Neural cell (in vitro differentiated cells): ENCODE measurements around the gene ACOT8. TPM values are rescaled to one million over a fixed set of nuclear protein-coding genes. Genes with fewer than 3 reads are reported as not detected.
A peak's percentile ranks its signal among the peaks of the same experiment; 100 is the strongest.
"Not testable (repeated sequence)": the region's sequence is repeated elsewhere in the genome, so short reads cannot be mapped to it uniquely, and the experiment has no call there.

Experiments used
- H2AFZ ChIP-seq: fragments of 200-600, 300-800 bp; sonication (generic), shearing (Covaris generic); 2 replicates; pipeline ENCODE4 v1.6.0; 2014; ENCODE audit warnings: low read depth, mild to moderate bottlenecking, antibody characterized with exemption, low read length, moderate library complexity
- H3F3A ChIP-seq: fragments of 200-600 bp; shearing (Covaris generic); 2 replicates; pipeline ENCODE4 v1.6.1; 2016; ENCODE audit warnings: mild to moderate bottlenecking, moderate library complexity, mixed read lengths, antibody characterized with exemption, low read length; ENCODE audit not compliant: insufficient read depth, poor library complexity, severe bottlenecking
- H3K27ac ChIP-seq: fragments of 200-600, 300-800 bp; sonication (generic), shearing (Covaris generic); 2 replicates; pipeline ENCODE4 v1.5.1; 2014; ENCODE audit warnings: mild to moderate bottlenecking, low read length, moderate library complexity
- H3K27me3 ChIP-seq: fragments of 300-800, 200-600 bp; sonication (generic), shearing (Covaris generic); 2 replicates; pipeline ENCODE4 v1.6.0; 2014; ENCODE audit warnings: mild to moderate bottlenecking, low read depth, low read length, moderate library complexity; ENCODE audit not compliant: insufficient read depth
- H3K36me3 ChIP-seq: fragments of 300-800, 200-600 bp; sonication (generic), shearing (Covaris generic); 2 replicates; pipeline ENCODE4 v1.5.1; 2014; ENCODE audit warnings: mild to moderate bottlenecking, antibody characterized with exemption, low read length, moderate library complexity; ENCODE audit not compliant: insufficient read depth
- H3K4me2 ChIP-seq: fragments of 300-800, 200-600 bp; sonication (generic), shearing (Covaris generic); 2 replicates; pipeline ENCODE4 v1.6.0; 2014; ENCODE audit warnings: mild to moderate bottlenecking, low read length
- H3K4me3 ChIP-seq: fragments of 300-800, 200-600 bp; sonication (generic), shearing (Covaris generic); 2 replicates; pipeline ENCODE4 v1.5.1; 2014; ENCODE audit warnings: mild to moderate bottlenecking, low read length, moderate library complexity
- H3K79me2 ChIP-seq: fragments of 200-600 bp; shearing (Covaris generic); replicated peaks from 2 replicates; pipeline ENCODE4 v1.6.0; 2014; ENCODE audit warnings: mild to moderate bottlenecking, low read length, moderate library complexity; ENCODE audit not compliant: insufficient read depth
- H3K9ac ChIP-seq: fragments of 300-800, 200-600 bp; sonication (generic), shearing (Covaris generic); 2 replicates; pipeline ENCODE4 v1.6.1; 2016; ENCODE audit warnings: mild to moderate bottlenecking, low read length, mixed read lengths
- H3K9me2 ChIP-seq: fragments of 200-600 bp; shearing (Covaris generic); 2 replicates; pipeline ENCODE4 v1.6.1; 2016; ENCODE audit warnings: mild to moderate bottlenecking, low read length, mixed read lengths; ENCODE audit not compliant: insufficient read depth
- H3K9me3 ChIP-seq: fragments of 200-600, 300-800 bp; sonication (generic), shearing (Covaris generic); 2 replicates; pipeline ENCODE4 v1.6.1; 2016; ENCODE audit warnings: mild to moderate bottlenecking, mixed run types, low read length, moderate library complexity, mixed read lengths
- H4K20me1 ChIP-seq: fragments of 200-600 bp; shearing (Covaris generic); 2 replicates; pipeline ENCODE4 v1.6.1; 2016; ENCODE audit warnings: mild to moderate bottlenecking, mixed run types; ENCODE audit not compliant: insufficient read depth
- CTCF ChIP-seq: fragments of 450-650 bp; IDR thresholded peaks from 2 replicates; pipeline ENCODE4 v1.5.1; 2014; ENCODE audit warnings: antibody characterized with exemption, mild to moderate bottlenecking, moderate library complexity; ENCODE audit not compliant: poor library complexity, severe bottlenecking
- EP300 ChIP-seq: fragments of 450-650 bp; conservative IDR thresholded peaks from 2 replicates; pipeline ENCODE4 v1.6.1; 2014; ENCODE audit warnings: antibody characterized with exemption, mild to moderate bottlenecking, moderate library complexity; ENCODE audit not compliant: poor library complexity, severe bottlenecking
- EZH2 ChIP-seq: fragments of 200-600, 300-800 bp; shearing (Covaris generic), sonication (generic); IDR thresholded peaks from 2 replicates; pipeline ENCODE4 v1.6.1; 2014; ENCODE audit warnings: antibody characterized with exemption, low read length, borderline replicate concordance, mild to moderate bottlenecking; ENCODE audit not compliant: insufficient read depth, poor library complexity, severe bottlenecking
- MXI1 ChIP-seq: fragments of 450-650 bp; conservative IDR thresholded peaks from 2 replicates; pipeline ENCODE4 v1.6.1; 2014; ENCODE audit warnings: antibody characterized with exemption, mild to moderate bottlenecking; ENCODE audit not compliant: poor library complexity, severe bottlenecking
- POLR2AphosphoS5 ChIP-seq: IDR thresholded peaks from 2 replicates; pipeline ENCODE4 v1.6.1; 2012
- RAD21 ChIP-seq: fragments of 450-650 bp; conservative IDR thresholded peaks from 2 replicates; pipeline ENCODE4 v1.6.1; 2014; ENCODE audit warnings: antibody characterized with exemption, mild to moderate bottlenecking, moderate library complexity
- SMC3 ChIP-seq: fragments of 450-650 bp; conservative IDR thresholded peaks from 2 replicates; pipeline ENCODE4 v1.6.1; 2014; ENCODE audit warnings: antibody characterized with exemption, mild to moderate bottlenecking, moderate library complexity; ENCODE audit not compliant: poor library complexity
- TAF1 ChIP-seq: IDR thresholded peaks from 2 replicates; pipeline ENCODE4 v1.6.1; 2012; ENCODE audit warnings: low read depth
- polyA plus RNA-seq: library from polyadenylated mRNA; depleted of rRNA; stranded (reverse); fragments of >200 nt; gene quantifications from 2 replicates; pipeline ENCODE4 v1.2.3, GENCODE V29; 2014
- TF ChIP-seq, protein P1 (sequence below): IDR thresholded peaks from 2 replicates; pipeline ENCODE4 v1.6.1; 2012; ENCODE audit warnings: borderline replicate concordance

ACOT8 gene
- polyA plus RNA-seq, 1 donor from 2014 or later: 68.7 TPM

DNA sequence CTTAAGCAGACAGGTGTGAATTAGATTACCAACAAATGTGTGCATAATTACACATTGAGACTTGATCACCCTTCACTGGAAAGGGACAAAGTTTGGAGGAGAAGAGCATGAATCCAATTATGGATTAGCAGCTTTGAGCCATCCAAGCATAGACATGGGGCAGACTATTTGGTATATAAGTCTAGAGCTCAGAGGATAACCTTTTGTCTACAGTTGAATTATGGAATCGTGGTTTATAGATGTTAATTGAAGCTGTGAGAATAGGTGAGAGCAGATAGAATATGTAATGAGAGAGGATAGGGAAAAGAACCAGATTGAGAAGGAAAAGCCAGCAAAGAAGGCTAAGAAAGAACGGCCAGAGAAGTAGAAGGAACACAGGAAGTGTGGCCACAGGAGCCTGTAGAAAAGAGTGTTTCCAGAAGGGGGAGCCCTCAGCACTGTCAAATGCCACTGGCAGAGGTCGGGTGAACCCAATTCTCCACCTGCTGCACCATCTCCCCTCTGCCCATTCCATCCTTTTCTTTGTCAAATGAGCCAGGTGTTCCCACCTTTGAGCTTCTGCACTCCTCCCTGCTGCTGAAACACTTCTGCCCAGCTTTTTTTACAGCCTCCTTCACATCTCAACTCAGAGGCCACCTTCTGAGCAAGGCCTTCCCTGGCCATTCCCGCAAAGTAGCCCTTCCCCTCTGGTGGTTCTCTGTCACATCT lies 58.1 kb downstream of the ACOT8 start:
- no peaks in the 10 kb centered on the region for H3F3A ChIP-seq
- H3K27ac ChIP-seq: no peak overlapping the region
- H3K36me3 ChIP-seq: no peaks in the 10 kb centered on the region
- H3K9me2 ChIP-seq: no peaks in the 10 kb centered on the region
- H3K79me2 ChIP-seq: no peaks in the 10 kb centered on the region
- no peak overlapping the region for H2AFZ ChIP-seq
- TF ChIP-seq POLR2AphosphoS5 (no peak), MXI1 (no peak), TAF1 (no peak), EP300 (no peak), CTCF (peak; percentile 69), EZH2 (no peak), SMC3 (peak; percentile 64), RAD21 (peak; percentile 66)
- TF ChIP-seq, protein P1, sequence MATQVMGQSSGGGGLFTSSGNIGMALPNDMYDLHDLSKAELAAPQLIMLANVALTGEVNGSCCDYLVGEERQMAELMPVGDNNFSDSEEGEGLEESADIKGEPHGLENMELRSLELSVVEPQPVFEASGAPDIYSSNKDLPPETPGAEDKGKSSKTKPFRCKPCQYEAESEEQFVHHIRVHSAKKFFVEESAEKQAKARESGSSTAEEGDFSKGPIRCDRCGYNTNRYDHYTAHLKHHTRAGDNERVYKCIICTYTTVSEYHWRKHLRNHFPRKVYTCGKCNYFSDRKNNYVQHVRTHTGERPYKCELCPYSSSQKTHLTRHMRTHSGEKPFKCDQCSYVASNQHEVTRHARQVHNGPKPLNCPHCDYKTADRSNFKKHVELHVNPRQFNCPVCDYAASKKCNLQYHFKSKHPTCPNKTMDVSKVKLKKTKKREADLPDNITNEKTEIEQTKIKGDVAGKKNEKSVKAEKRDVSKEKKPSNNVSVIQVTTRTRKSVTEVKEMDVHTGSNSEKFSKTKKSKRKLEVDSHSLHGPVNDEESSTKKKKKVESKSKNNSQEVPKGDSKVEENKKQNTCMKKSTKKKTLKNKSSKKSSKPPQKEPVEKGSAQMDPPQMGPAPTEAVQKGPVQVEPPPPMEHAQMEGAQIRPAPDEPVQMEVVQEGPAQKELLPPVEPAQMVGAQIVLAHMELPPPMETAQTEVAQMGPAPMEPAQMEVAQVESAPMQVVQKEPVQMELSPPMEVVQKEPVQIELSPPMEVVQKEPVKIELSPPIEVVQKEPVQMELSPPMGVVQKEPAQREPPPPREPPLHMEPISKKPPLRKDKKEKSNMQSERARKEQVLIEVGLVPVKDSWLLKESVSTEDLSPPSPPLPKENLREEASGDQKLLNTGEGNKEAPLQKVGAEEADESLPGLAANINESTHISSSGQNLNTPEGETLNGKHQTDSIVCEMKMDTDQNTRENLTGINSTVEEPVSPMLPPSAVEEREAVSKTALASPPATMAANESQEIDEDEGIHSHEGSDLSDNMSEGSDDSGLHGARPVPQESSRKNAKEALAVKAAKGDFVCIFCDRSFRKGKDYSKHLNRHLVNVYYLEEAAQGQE: no peak
- H3K4me3 ChIP-seq: no peak overlapping the region
- H3K9me3 ChIP-seq: no peaks in the 10 kb centered on the region
- no peaks in the 10 kb centered on the region for H3K27me3 ChIP-seq
- H3K9ac ChIP-seq: no peak overlapping the region
- H3K4me2 ChIP-seq: no peak overlapping the region
- H4K20me1 ChIP-seq: no peaks in the 10 kb centered on the region

GRCh38 chr20:45797955-45798354 lies 59.2 kb downstream of the ACOT8 start:
- H3K9me3 ChIP-seq, H3K4me3 ChIP-seq, H3K79me2 ChIP-seq, H3K9me2 ChIP-seq, H4K20me1 ChIP-seq, H3K4me2 ChIP-seq, H3K9ac ChIP-seq, H3F3A ChIP-seq, H3K27me3 ChIP-seq, H3K27ac ChIP-seq, H2AFZ ChIP-seq, H3K36me3 ChIP-seq: not testable (repeated sequence)

GRCh38 chr20:45797510-45797909 lies 59.7 kb downstream of the ACOT8 start:
- not testable (repeated sequence) for H3K27ac ChIP-seq, H3K9ac ChIP-seq, H3K79me2 ChIP-seq, H4K20me1 ChIP-seq, H3K4me2 ChIP-seq, H2AFZ ChIP-seq, H3K4me3 ChIP-seq, H3K9me3 ChIP-seq, H3K9me2 ChIP-seq, H3F3A ChIP-seq, H3K27me3 ChIP-seq, H3K36me3 ChIP-seq
